ENCODE data around the gene ALPI. TPM values are rescaled to one million over a fixed set of nuclear protein-coding genes. Genes with fewer than 3 reads are reported as not detected.
"Not testable (repeated sequence)": the region's sequence is repeated elsewhere in the genome, so short reads cannot be mapped to it uniquely, and the experiment has no call there.

The ALPI gene
- not detected in 2 replicates for total RNA-seq (ENCODE audit: low replicate concordance)

DNA sequence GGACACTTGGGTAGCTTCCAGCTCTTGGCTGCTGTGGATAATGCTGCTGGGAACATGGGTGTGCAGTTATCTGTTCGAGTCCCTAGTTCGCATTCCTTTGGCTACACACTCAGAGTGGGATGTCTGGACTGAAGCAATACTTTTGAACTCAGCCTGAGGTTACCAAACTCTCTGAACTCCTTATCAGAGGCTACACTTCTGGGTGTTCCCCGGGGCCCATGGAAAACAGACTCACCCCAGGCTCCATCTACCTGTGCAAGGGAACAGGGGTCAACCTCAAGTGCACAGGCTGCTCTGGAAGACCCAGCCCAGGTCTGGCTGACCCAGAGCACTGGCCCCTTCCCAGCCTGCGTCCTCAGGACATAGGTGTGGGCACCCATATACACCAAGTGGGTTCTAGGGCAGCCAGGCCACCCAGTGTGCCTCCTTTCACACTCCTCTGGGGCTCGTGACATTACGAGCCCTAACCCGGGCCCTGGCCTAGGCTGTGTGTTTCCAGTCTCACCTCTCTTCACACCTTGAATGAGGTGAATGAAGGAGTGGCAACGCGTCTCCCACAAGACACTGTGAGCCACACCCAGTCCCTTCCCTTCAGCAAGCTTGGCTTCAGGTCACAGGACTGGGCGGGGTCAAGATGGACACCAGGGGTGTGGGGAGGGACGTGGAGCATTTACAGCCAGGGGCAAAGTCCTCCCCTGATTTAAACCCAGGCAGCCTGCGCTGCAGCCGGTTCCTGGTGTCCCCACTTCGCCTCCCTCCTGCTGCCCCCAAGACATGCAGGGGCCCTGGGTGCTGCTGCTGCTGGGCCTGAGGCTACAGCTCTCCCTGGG, at the start of gene ALPI:
Gene ALPI (plus strand): TSS at position 728 of the 830 bp plus-strand sequence. CDS start 47 bp downstream, at position 775.
- Histone ChIP-seq H3K9ac (no peak within 1 kb of the TSS), H3K27ac (no peak within 1 kb of the TSS), H4K20me1 (ENCODE audit: low read depth) (no peaks in the 10 kb centered on the region), H3K9me3 (ENCODE audit: low read depth) (no peaks in the 10 kb centered on the region), H3K4me1 (no peaks in the 10 kb centered on the region), H3K36me3 (no peaks in the 10 kb centered on the region), H3K4me3 (no peak within 1 kb of the TSS), H3K79me2 (ENCODE audit: low read depth) (no peaks in the 10 kb centered on the region), H2AFZ (replicated peaks) (no peak within 1 kb of the TSS), H3K4me2 (no peak within 1 kb of the TSS), H3K27me3 (no peaks in the 10 kb centered on the region), H3F3A (ENCODE audit: low read depth) (no peaks in the 10 kb centered on the region)
- peaks cover 13% of the 10 kb centered on the region for H3K27me3 Mint-ChIP-seq (ENCODE audit: insufficient read depth, low read depth)
- H3K36me3 Mint-ChIP-seq = no peaks in the 10 kb centered on the region
- peaks cover 9% of the 10 kb centered on the region for H3K4me1 Mint-ChIP-seq
- DNase-seq (ENCODE audit: low spot score) = no peak
- H3K27ac Mint-ChIP-seq = no peak within 1 kb of the TSS
- H3K4me3 Mint-ChIP-seq = no peak within 1 kb of the TSS
- H3K9me3 Mint-ChIP-seq = no peaks in the 10 kb centered on the region
- TF ChIP-seq EZH2 (IDR thresholded peaks at IDR 0.05) (no peak), EZH2phosphoT487 (IDR thresholded peaks at IDR 0.05) (no peak), CTCF (IDR thresholded peaks at IDR 0.05) (no peak)

GRCh38 chr2:232406556-232407310, 49.2 kb upstream of the ALPI start, which contains the start of gene ALPG:
Gene ALPG, plus strand, starts transcription at chr2:232406844. Its CDS starts 51 bp downstream, at chr2:232406895.
- no peaks in the 10 kb centered on the region for H3F3A ChIP-seq (ENCODE audit: low read depth)
- no peaks in the 10 kb centered on the region for H3K79me2 ChIP-seq (ENCODE audit: low read depth)
- H3K4me1 Mint-ChIP-seq = peaks cover 4% of the 10 kb centered on the region
- H3K4me3 ChIP-seq = no peak within 1 kb of the TSS
- no peaks in the 10 kb centered on the region for H3K36me3 Mint-ChIP-seq
- no peaks in the 10 kb centered on the region for H3K36me3 ChIP-seq
- DNase-seq (ENCODE audit: low spot score) = no peak
- no peak within 1 kb of the TSS for H3K4me2 ChIP-seq
- TF ChIP-seq CTCF (IDR thresholded peaks at IDR 0.05) (no peak), EZH2phosphoT487 (IDR thresholded peaks at IDR 0.05) (no peak), EZH2 (IDR thresholded peaks at IDR 0.05) (no peak)
- H3K9me3 ChIP-seq (ENCODE audit: low read depth) = no peaks in the 10 kb centered on the region
- no peaks in the 10 kb centered on the region for H4K20me1 ChIP-seq (ENCODE audit: low read depth)
- H3K27me3 Mint-ChIP-seq (ENCODE audit: insufficient read depth, low read depth) = peaks cover 9% of the 10 kb centered on the region
- H3K27ac Mint-ChIP-seq = no peak within 1 kb of the TSS
- H2AFZ ChIP-seq (replicated peaks) = no peak within 1 kb of the TSS
- no peaks in the 10 kb centered on the region for H3K9me3 Mint-ChIP-seq
- no peak within 1 kb of the TSS for H3K9ac ChIP-seq
- H3K4me3 Mint-ChIP-seq = no peak within 1 kb of the TSS
- no peaks in the 10 kb centered on the region for H3K27me3 ChIP-seq
- H3K27ac ChIP-seq = no peak within 1 kb of the TSS
- no peaks in the 10 kb centered on the region for H3K4me1 ChIP-seq

DNA sequence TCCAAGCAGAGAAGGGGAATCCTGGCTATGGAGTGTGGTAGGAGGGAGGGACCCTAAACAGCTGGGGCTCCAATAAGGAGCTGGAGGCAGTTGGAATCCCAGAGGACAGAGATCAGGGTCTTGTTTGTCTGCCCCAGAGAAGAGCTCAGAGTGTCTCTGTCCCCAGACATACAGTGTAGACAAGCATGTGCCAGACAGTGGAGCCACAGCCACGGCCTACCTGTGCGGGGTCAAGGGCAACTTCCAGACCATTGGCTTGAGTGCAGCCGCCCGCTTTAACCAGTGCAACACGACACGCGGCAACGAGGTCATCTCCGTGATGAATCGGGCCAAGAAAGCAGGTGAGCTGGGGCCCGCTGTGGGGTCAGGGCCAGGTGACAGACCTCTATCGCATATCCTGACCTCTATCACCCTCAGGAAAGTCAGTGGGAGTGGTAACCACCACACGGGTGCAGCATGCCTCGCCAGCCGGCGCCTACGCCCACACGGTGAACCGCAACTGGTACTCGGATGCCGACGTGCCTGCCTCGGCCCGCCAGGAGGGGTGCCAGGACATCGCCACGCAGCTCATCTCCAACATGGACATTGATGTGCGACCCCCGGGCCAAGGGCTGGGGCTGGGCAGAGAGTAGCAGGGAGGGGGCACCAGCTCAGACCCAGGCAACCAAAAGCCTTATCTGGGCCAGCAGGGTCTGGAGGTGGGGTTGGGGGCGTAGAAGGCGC, 48.4 kb upstream of the ALPI start:
- not testable (repeated sequence) for H3K4me1 Mint-ChIP-seq; H3K9ac ChIP-seq; DNase-seq (ENCODE audit: low spot score); H4K20me1 ChIP-seq (ENCODE audit: low read depth); H3K4me3 Mint-ChIP-seq; H3K27ac ChIP-seq; H3K27me3 Mint-ChIP-seq (ENCODE audit: insufficient read depth, low read depth); H3K27me3 ChIP-seq; H3K9me3 Mint-ChIP-seq; H3K36me3 Mint-ChIP-seq; H3K27ac Mint-ChIP-seq; H2AFZ ChIP-seq (replicated peaks); H3K4me2 ChIP-seq; H3K4me3 ChIP-seq; H3K4me1 ChIP-seq; H3K79me2 ChIP-seq (ENCODE audit: low read depth); H3K36me3 ChIP-seq; H3K9me3 ChIP-seq (ENCODE audit: low read depth); H3F3A ChIP-seq (ENCODE audit: low read depth)

DNA sequence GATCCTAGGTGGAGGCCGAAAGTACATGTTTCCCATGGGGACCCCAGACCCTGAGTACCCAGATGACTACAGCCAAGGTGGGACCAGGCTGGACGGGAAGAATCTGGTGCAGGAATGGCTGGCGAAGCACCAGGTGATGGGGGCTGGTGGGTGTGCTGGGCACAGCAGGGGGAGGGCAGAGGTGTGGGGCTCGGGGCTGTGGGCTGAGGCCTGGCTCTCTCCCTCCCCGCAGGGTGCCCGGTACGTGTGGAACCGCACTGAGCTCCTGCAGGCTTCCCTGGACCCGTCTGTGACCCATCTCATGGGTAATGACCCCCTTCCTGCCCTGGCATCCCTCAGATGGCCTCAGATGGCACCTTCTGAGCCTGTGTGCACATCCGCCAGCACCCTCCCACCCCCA, 47.7 kb upstream of the ALPI start:
- not testable (repeated sequence) for H3K27ac ChIP-seq; H3K4me1 Mint-ChIP-seq; H3K9me3 Mint-ChIP-seq; H4K20me1 ChIP-seq (ENCODE audit: low read depth); H2AFZ ChIP-seq (replicated peaks); H3K4me3 Mint-ChIP-seq; H3K9ac ChIP-seq; H3K79me2 ChIP-seq (ENCODE audit: low read depth); H3K4me3 ChIP-seq; H3K4me2 ChIP-seq; H3K36me3 Mint-ChIP-seq; H3K27me3 Mint-ChIP-seq (ENCODE audit: insufficient read depth, low read depth); H3K27me3 ChIP-seq; DNase-seq (ENCODE audit: low spot score); H3K27ac Mint-ChIP-seq; H3K4me1 ChIP-seq; H3K9me3 ChIP-seq (ENCODE audit: low read depth); H3K36me3 ChIP-seq; H3F3A ChIP-seq (ENCODE audit: low read depth)

- not testable (repeated sequence) for H2AFZ ChIP-seq (replicated peaks)
Observed at GRCh38 chr2:232409617-232410016, 46.3 kb upstream of the ALPI start.

More at GRCh38 chr2:232409617-232410016, 46.3 kb upstream of the ALPI start:
- H3K36me3 ChIP-seq; H3K27me3 Mint-ChIP-seq (ENCODE audit: insufficient read depth, low read depth); H3K27ac ChIP-seq; H3K9me3 ChIP-seq (ENCODE audit: low read depth); H3K27ac Mint-ChIP-seq; H3K9me3 Mint-ChIP-seq; H4K20me1 ChIP-seq (ENCODE audit: low read depth); H3K4me3 Mint-ChIP-seq; H3K4me1 ChIP-seq; H3K36me3 Mint-ChIP-seq; H3K4me1 Mint-ChIP-seq; H3K4me3 ChIP-seq; DNase-seq (ENCODE audit: low spot score); H3K9ac ChIP-seq; H3K4me2 ChIP-seq; H3K79me2 ChIP-seq (ENCODE audit: low read depth); H3F3A ChIP-seq (ENCODE audit: low read depth); H3K27me3 ChIP-seq: not testable (repeated sequence)
